DOHH2 (cell line): ENCODE results near the gene CNGA4.

Experiments used
- H3F3A ChIP-seq: fragments of 200-600 bp; sonication (generic), shearing (Covaris generic); 2 replicates; pipeline ENCODE4 v1.6.0; 2016; ENCODE audit warnings: antibody characterized with exemption, mild to moderate bottlenecking; ENCODE audit not compliant: control insufficient read depth, insufficient read depth
- H3K27ac ChIP-seq: fragments of 200-600 bp; sonication (generic); 2 replicates; pipeline ENCODE4 v1.5.1; 2014; ENCODE audit warnings: low read depth, mild to moderate bottlenecking, low read length, moderate library complexity
- H3K27me3 ChIP-seq: fragments of 200-600 bp; sonication (generic); 2 replicates; pipeline ENCODE4 v1.6.1; 2014; ENCODE audit warnings: mild to moderate bottlenecking, low read length, mixed read lengths; ENCODE audit not compliant: control insufficient read depth
- H3K36me3 ChIP-seq: fragments of 200-600 bp; sonication (generic); 2 replicates; pipeline ENCODE4 v1.6.1; 2014; ENCODE audit warnings: mild to moderate bottlenecking, low read length, moderate library complexity, mixed read lengths; ENCODE audit not compliant: control insufficient read depth
- H3K4me1 ChIP-seq: fragments of 200-600 bp; sonication (generic); 2 replicates; pipeline ENCODE4 v1.6.1; 2014; ENCODE audit warnings: mild to moderate bottlenecking, low read length, mixed read lengths; ENCODE audit not compliant: control insufficient read depth
- H3K4me2 ChIP-seq: fragments of 200-600 bp; sonication (generic); 2 replicates; pipeline ENCODE4 v1.6.0; 2014; ENCODE audit warnings: mild to moderate bottlenecking, low read length, moderate library complexity
- H3K4me3 ChIP-seq: fragments of 200-600 bp; sonication (generic); 2 replicates; pipeline ENCODE4 v1.5.1; 2014; ENCODE audit warnings: mild to moderate bottlenecking, low read length, mixed read lengths
- H3K79me2 ChIP-seq: fragments of 200-600 bp; sonication (generic); 2 replicates; pipeline ENCODE4 v1.6.1; 2014; ENCODE audit warnings: mild to moderate bottlenecking, low read length, mixed read lengths; ENCODE audit not compliant: control insufficient read depth
- H3K9me2 ChIP-seq: fragments of 200-600 bp; sonication (generic); replicated peaks from 2 replicates; pipeline ENCODE4 v1.6.1; 2014; ENCODE audit warnings: mild to moderate bottlenecking, low read length, mixed read lengths; ENCODE audit not compliant: control insufficient read depth
- H3K9me3 ChIP-seq: fragments of 200-600 bp; sonication (generic); 2 replicates; pipeline ENCODE4 v1.6.1; 2014; ENCODE audit warnings: antibody characterized with exemption, low read length, mixed read lengths; ENCODE audit not compliant: control insufficient read depth, insufficient read depth
- H4K20me1 ChIP-seq: fragments of 200-600 bp; sonication (generic); 2 replicates; pipeline ENCODE4 v1.6.0; 2014; ENCODE audit warnings: low read depth, mild to moderate bottlenecking, antibody characterized with exemption, low read length, moderate library complexity; ENCODE audit not compliant: control insufficient read depth, insufficient read depth
- CTCF ChIP-seq: fragments of 200-600 bp; sonication (generic); IDR thresholded peaks from one replicate; pipeline ENCODE4 v1.5.1; 2014; ENCODE audit warnings: antibody characterized with exemption, mild to moderate bottlenecking, low read depth, low read length; ENCODE audit not compliant: poor library complexity, severe bottlenecking
- EZH2phosphoT487 ChIP-seq: fragments of 200-600 bp; sonication (generic); IDR thresholded peaks from 2 replicates; pipeline ENCODE4 v1.6.1; 2017; ENCODE audit warnings: borderline replicate concordance, mild to moderate bottlenecking, antibody characterized with exemption, low read length, moderate library complexity, mixed read lengths

CNGA4 gene

GRCh38 chr11:6225024-6225423 lies 13.9 kb upstream of the CNGA4 start:
- H4K20me1 ChIP-seq: peaks cover 5% of the 10 kb centered on the region; the same call in 1 of the 2 replicates

GRCh38 chr11:6225896-6226295 lies 13.0 kb upstream of the CNGA4 start:
- peaks cover 54% of the 10 kb centered on the region for H3K79me2 ChIP-seq
- H3K27ac ChIP-seq: no peak overlapping the region
- peaks cover 5% of the 10 kb centered on the region; the same call in 1 of the 2 replicates for H4K20me1 ChIP-seq
- no peaks in the 10 kb centered on the region for H3K9me2 ChIP-seq
- TF ChIP-seq EZH2phosphoT487 (no peak), CTCF (no peak)
- no peak overlapping the region for H3K4me3 ChIP-seq
- H3F3A ChIP-seq: no peaks in the 10 kb centered on the region
- H3K4me1 ChIP-seq: peaks cover 9% of the 10 kb centered on the region
- peaks cover 29% of the 10 kb centered on the region for H3K36me3 ChIP-seq
- H3K27me3 ChIP-seq: no peaks in the 10 kb centered on the region
- H3K9me3 ChIP-seq: no peaks in the 10 kb centered on the region
- H3K4me2 ChIP-seq: no peak overlapping the region

More at GRCh38 chr11:6225024-6225423, 13.9 kb upstream of the CNGA4 start:
- Histone ChIP-seq H3K9me3 (no peaks in the 10 kb centered on the region), H3K4me2 (no peak overlapping the region), H3K4me1 (peaks cover 2% of the 10 kb centered on the region; the same call in 1 of the 2 replicates), H3K27me3 (no peaks in the 10 kb centered on the region), H3K79me2 (peaks cover 45% of the 10 kb centered on the region), H3F3A (no peaks in the 10 kb centered on the region), H3K27ac (no peak overlapping the region), H3K9me2 (no peaks in the 10 kb centered on the region), H3K4me3 (no peak overlapping the region), H3K36me3 (peaks cover 37% of the 10 kb centered on the region)
- TF ChIP-seq CTCF (no peak), EZH2phosphoT487 (no peak)

GRCh38 chr11:6228520-6228919 lies 10.4 kb upstream of the CNGA4 start:
- H3F3A ChIP-seq: no peaks in the 10 kb centered on the region
- H3K27me3 ChIP-seq: no peaks in the 10 kb centered on the region
- peaks cover 5% of the 10 kb centered on the region; the same call in 1 of the 2 replicates for H4K20me1 ChIP-seq
- H3K4me2 ChIP-seq: no peak overlapping the region
- TF ChIP-seq EZH2phosphoT487: no peak
- no peaks in the 10 kb centered on the region for H3K9me3 ChIP-seq
- H3K79me2 ChIP-seq: peaks cover 76% of the 10 kb centered on the region
- H3K9me2 ChIP-seq: no peaks in the 10 kb centered on the region
- H3K4me1 ChIP-seq: peaks cover 16% of the 10 kb centered on the region
- peaks cover 9% of the 10 kb centered on the region; the same call in 1 of the 2 replicates for H3K36me3 ChIP-seq
- no peak overlapping the region for H3K4me3 ChIP-seq
- no peak overlapping the region for H3K27ac ChIP-seq

- Histone ChIP-seq H3K27me3 (no peaks in the 10 kb centered on the region), H3K4me1 (peaks cover 20% of the 10 kb centered on the region), H3K4me2 (no peak overlapping the region), H3K27ac (no peak overlapping the region), H3F3A (no peaks in the 10 kb centered on the region), H3K36me3 (no peaks in the 10 kb centered on the region), H3K9me2 (no peaks in the 10 kb centered on the region), H3K9me3 (no peaks in the 10 kb centered on the region), H3K4me3 (no peak overlapping the region), H4K20me1 (peaks cover 5% of the 10 kb centered on the region; the same call in 1 of the 2 replicates), H3K79me2 (peaks cover 85% of the 10 kb centered on the region)
- no peak for TF ChIP-seq EZH2phosphoT487
- TF ChIP-seq CTCF: no peak
Observed at GRCh38 chr11:6229911-6230310, 9.0 kb upstream of the CNGA4 start.
